IMR-90 (cell line): ENCODE data around the gene RABEP1. TPM values are rescaled to one million over a fixed set of nuclear protein-coding genes. Genes with fewer than 3 reads are reported as not detected.
A peak's percentile ranks its signal among the peaks of the same experiment; 100 is the strongest.

Experiments
- ATAC-seq: fragments of 200-7000 bp; cut with Tn5 transposase; 2 replicates; pipeline ENCODE4 v1.9.1; 2020; ENCODE audit warnings: low read depth, mild to moderate bottlenecking, moderate library complexity
- BruUV-seq: library from RNA; stranded (reverse); fragments of 400-500 nt; replicated peaks from 2 replicates; lab custom pipeline; 2021; lab: Mats Ljungman, UMichigan
- CTCF ChIA-PET: fragments of 300-600 bp; formaldehyde crosslinking; extraction: SDS; loops from one replicate; lab custom pipeline; 2021; ENCODE audit warnings: antibody characterized with exemption; lab: Yijun Ruan, JAX
- POLR2A ChIA-PET: fragments of 300-600 bp; sonication (Branson Sonifier 250); formaldehyde crosslinking; loops from one replicate; lab custom pipeline; 2022; ENCODE audit warnings: antibody characterized with exemption; ENCODE audit not compliant: unreplicated experiment; lab: Charles Lee
- DNase-seq: peaks from one replicate; pipeline ENCODE4 v3.0.0; 2013
- H2AFZ ChIP-seq: replicated peaks from 2 replicates; pipeline ENCODE3; 2013; ENCODE audit warnings: low read length, mild to moderate bottlenecking; ENCODE audit not compliant: poor library complexity
- H2AK5ac ChIP-seq: 2 replicates; pipeline ENCODE4 v1.6.1; 2013; ENCODE audit warnings: low read depth, low read length, inconsistent platforms
- H2AK9ac ChIP-seq: replicated peaks from 2 replicates; pipeline ENCODE3; 2013; ENCODE audit warnings: mild to moderate bottlenecking, low read depth, low read length, moderate library complexity; ENCODE audit not compliant: poor library complexity
- H2BK120ac ChIP-seq: 2 replicates; pipeline ENCODE4 v1.6.1; 2013; ENCODE audit warnings: low read depth, low read length, inconsistent platforms
- H2BK15ac ChIP-seq: 3 replicates; pipeline ENCODE4 v1.6.1; 2013; ENCODE audit warnings: low read depth, low read length, inconsistent platforms
- H2BK20ac ChIP-seq: 2 replicates; pipeline ENCODE4 v1.6.1; 2013; ENCODE audit warnings: low read depth, mild to moderate bottlenecking, inconsistent platforms, low read length, moderate library complexity
- H2BK5ac ChIP-seq: 2 replicates; pipeline ENCODE4 v1.6.1; 2013; ENCODE audit warnings: mild to moderate bottlenecking, low read depth, low read length, inconsistent platforms; ENCODE audit not compliant: poor library complexity, severe bottlenecking
- H3K14ac ChIP-seq: replicated peaks from 2 replicates; pipeline ENCODE4 v1.6.1; 2013; ENCODE audit warnings: low read depth, low read length, inconsistent platforms
- H3K18ac ChIP-seq: 2 replicates; pipeline ENCODE4 v1.6.1; 2013; ENCODE audit warnings: low read depth, low read length, control low read depth
- H3K23ac ChIP-seq: 2 replicates; pipeline ENCODE4 v1.6.1; 2013; ENCODE audit warnings: low read depth, low read length, inconsistent platforms
- H3K27ac ChIP-seq: 2 replicates; pipeline ENCODE4 v1.5.1; 2013; ENCODE audit warnings: mild to moderate bottlenecking, control low read depth, low read length; ENCODE audit not compliant: insufficient read depth
- H3K27me3 ChIP-seq: 2 replicates; pipeline ENCODE4 v1.6.1; 2013; ENCODE audit warnings: low read length; ENCODE audit not compliant: control insufficient read depth, insufficient read depth
- H3K36me3 ChIP-seq: 2 replicates; pipeline ENCODE4 v1.6.1; 2013; ENCODE audit warnings: low read length, mixed read lengths; ENCODE audit not compliant: control insufficient read depth, insufficient read depth
- H3K4ac ChIP-seq: 2 replicates; pipeline ENCODE4 v1.6.1; 2013; ENCODE audit warnings: low read depth, low read length, inconsistent platforms
- H3K4me1 ChIP-seq: 2 replicates; pipeline ENCODE4 v1.6.1; 2013; ENCODE audit warnings: low read length, mixed read lengths; ENCODE audit not compliant: control insufficient read depth, insufficient read depth
- H3K4me2 ChIP-seq: 2 replicates; pipeline ENCODE4 v1.6.1; 2013; ENCODE audit warnings: low read depth, mild to moderate bottlenecking, control low read depth, low read length, moderate library complexity
- H3K4me3 ChIP-seq: 2 replicates; pipeline ENCODE4 v1.5.1; 2013; ENCODE audit warnings: low read depth, mild to moderate bottlenecking, control low read depth, low read length, moderate library complexity; ENCODE audit not compliant: insufficient read depth
- H3K56ac ChIP-seq: 2 replicates; pipeline ENCODE4 v1.6.1; 2013; ENCODE audit warnings: low read length, inconsistent platforms; ENCODE audit not compliant: insufficient read depth; ENCODE audit errors: extremely low read depth
- H3K79me1 ChIP-seq, 2 experiments: 2 replicates each; pipeline ENCODE4 v1.6.1; 2013; ENCODE audit warnings: low read length in 2 of 2, inconsistent platforms in 1 of 2, low read depth in 1 of 2
- H3K9ac ChIP-seq: 2 replicates; pipeline ENCODE4 v1.6.1; 2013; ENCODE audit warnings: low read depth, low read length, control low read depth
- H3K9me1 ChIP-seq: 2 replicates; pipeline ENCODE4 v1.6.1; 2013; ENCODE audit warnings: low read length, inconsistent platforms; ENCODE audit not compliant: insufficient read depth
- H3K9me3 ChIP-seq: 2 replicates; pipeline ENCODE4 v1.6.1; 2013; ENCODE audit warnings: low read length; ENCODE audit not compliant: control insufficient read depth, insufficient read depth
- H4K20me1 ChIP-seq: 2 replicates; pipeline ENCODE4 v1.6.1; 2013; ENCODE audit warnings: low read length, inconsistent platforms; ENCODE audit not compliant: insufficient read depth
- H4K5ac ChIP-seq: 2 replicates; pipeline ENCODE4 v1.6.1; 2013; ENCODE audit warnings: mild to moderate bottlenecking, low read depth, low read length, control low read depth
- H4K8ac ChIP-seq, 2 experiments: 2 replicates each; pipeline ENCODE4 v1.6.1; 2013; ENCODE audit warnings: low read depth in 2 of 2, low read length in 2 of 2, control low read depth in 1 of 2, inconsistent platforms in 1 of 2
- H4K91ac ChIP-seq: 2 replicates; pipeline ENCODE4 v1.6.1; 2013; ENCODE audit warnings: low read depth, low read length, inconsistent platforms; ENCODE audit not compliant: insufficient read depth
- CHD1 ChIP-seq: IDR thresholded peaks from 2 replicates; pipeline ENCODE4 v1.6.1; 2012; ENCODE audit warnings: low read depth, low read length, improper control_type of control experiment
- CTCF ChIP-seq: conservative IDR thresholded peaks from 2 replicates; pipeline ENCODE4 v1.5.1; 2012; ENCODE audit warnings: mild to moderate bottlenecking, low read depth, low read length, improper control_type of control experiment
- MAFK ChIP-seq: IDR thresholded peaks from 2 replicates; pipeline ENCODE4 v1.6.1; 2012; ENCODE audit warnings: low read depth, low read length, improper control_type of control experiment
- MXI1 ChIP-seq: IDR thresholded peaks from 2 replicates; pipeline ENCODE4 v1.6.1; 2012; ENCODE audit warnings: low read depth, mild to moderate bottlenecking, low read length, moderate library complexity, borderline replicate concordance
- RAD21 ChIP-seq: IDR thresholded peaks from 2 replicates; pipeline ENCODE4 v1.6.1; 2012; ENCODE audit warnings: low read length, improper control_type of control experiment
- RCOR1 ChIP-seq: IDR thresholded peaks from 2 replicates; pipeline ENCODE4 v1.6.1; 2012; ENCODE audit warnings: mild to moderate bottlenecking, low read length, improper control_type of control experiment; ENCODE audit not compliant: insufficient replicate concordance
- SMC3 ChIP-seq: fragments of 150-350 bp; IDR thresholded peaks from 2 replicates; pipeline ENCODE4 v1.6.1; 2016; ENCODE audit warnings: low read depth, mild to moderate bottlenecking, antibody characterized with exemption, low read length, moderate library complexity
- USF2 ChIP-seq: fragments of 150-350 bp; IDR thresholded peaks from 2 replicates; pipeline ENCODE4 v1.6.1; 2017; ENCODE audit warnings: mild to moderate bottlenecking, antibody characterized with exemption, low read length, low read depth
- WGBS, 2 experiments: methylation state at CpG; one replicate each; pipeline versions ENCODE4 v1.1.5 to v1.1.7; 2013; ENCODE audit warnings: missing lambda C conversion rate in 2 of 2; ENCODE audit not compliant: insufficient read length in 1 of 2; ENCODE audit errors: extremely low coverage in 2 of 2; 5-methylcytosine and 5-hydroxymethylcytosine counted together
- dilution Hi-C: fragments of 300-500 bp; cut with HindIII; formaldehyde crosslinking; loops from one replicate; pipeline ENCODE4 v1.14.3; 2018; ENCODE audit warnings: low sequenced_read_pairs; ENCODE audit not compliant: unreplicated experiment
- in situ Hi-C: fragments of 300-500 bp; cut with MboI; formaldehyde crosslinking; loops from 3 replicates; pipeline ENCODE4 v1.14.3; 2019; ENCODE audit warnings: low sequenced_read_pairs, inconsistent platforms, mixed read lengths
- intact Hi-C: fragments of 100-400 bp; cut with micrococcal nuclease; formaldehyde crosslinking; loops from 2 replicates; pipeline ENCODE4 v1.10.0; 2022
- polyA plus RNA-seq, 3 experiments: library from polyadenylated mRNA; depleted of rRNA; stranded (reverse); fragments of >200 nt; gene quantifications; 2 replicates each; pipeline ENCODE4 v1.2.3, GENCODE V29; 2012; ENCODE audit warnings: low replicate concordance in 1 of 3
- total RNA-seq: library from RNA; depleted of rRNA; stranded (reverse); fragments of >200 nt; gene quantifications from 2 replicates; pipeline ENCODE4 v1.2.3, GENCODE V29; 2012
- TF ChIP-seq, protein P1 (sequence below): fragments of 150-350 bp; IDR thresholded peaks from 2 replicates; pipeline ENCODE4 v1.6.1; 2016; ENCODE audit warnings: low read depth, mild to moderate bottlenecking, low read length, moderate library complexity, borderline replicate concordance

The RABEP1 gene
- total and polyA plus RNA-seq, 2 of the 4 experiments (the other 2 are of a cell fraction) = 15.3 to 38.2 TPM

GRCh38 chr17:5429191-5429887 is 147.3 kb downstream of the RABEP1 start:
- in situ Hi-C loops = no loop called here
- Histone ChIP-seq H3K18ac (no peak overlapping the region), H2BK120ac (no peak overlapping the region), H3K79me1 (peaks cover 40 to 74% of the 10 kb centered on the region in 2 experiments), H3K9me1 (peaks cover 26% of the 10 kb centered on the region), H4K8ac (no peak overlapping the region), H3K23ac (no peak overlapping the region), H2BK20ac (no peak overlapping the region), H2BK5ac (no peak overlapping the region), H3K36me3 (peaks cover 66% of the 10 kb centered on the region), H3K27ac (no peak overlapping the region), H3K27me3 (no peaks in the 10 kb centered on the region), H3K4me1 (peaks cover 4% of the 10 kb centered on the region), H4K91ac (no peak overlapping the region), H2AK5ac (no peak overlapping the region), H2AK9ac (no peak overlapping the region), H3K4me3 (no peak overlapping the region), H3K56ac (no peak overlapping the region), H4K20me1 (peaks cover 13% of the 10 kb centered on the region; the same call in 1 of the 2 replicates), H3K9ac (no peak overlapping the region), H2AFZ (no peak overlapping the region), H3K4ac (no peak overlapping the region), H3K14ac (no peak overlapping the region), H4K5ac (no peak overlapping the region), H2BK15ac (no peak overlapping the region), H3K4me2 (no peak overlapping the region), H3K9me3 (no peaks in the 10 kb centered on the region)
- BruUV-seq = no TSS peak
- ATAC-seq = peak; percentile 36
- dilution Hi-C loops = no loop called here
- POLR2A ChIA-PET = no interaction called here
- CTCF ChIA-PET = interaction anchor here (1.3 kb wide), 1 partner anchor 10 kb away, joined by 7 read pairs; the partner anchor contains the start of gene C1QBP
- intact Hi-C loops = no loop called here
- no peak for TF ChIP-seq CTCF
- TF ChIP-seq SMC3 = no peak
- TF ChIP-seq RCOR1 = no peak
- no peak for TF ChIP-seq USF2
- no peak for TF ChIP-seq RAD21
- TF ChIP-seq MAFK = no peak
- TF ChIP-seq CHD1 = no peak
- no peak for TF ChIP-seq MXI1
- TF ChIP-seq, protein P1, sequence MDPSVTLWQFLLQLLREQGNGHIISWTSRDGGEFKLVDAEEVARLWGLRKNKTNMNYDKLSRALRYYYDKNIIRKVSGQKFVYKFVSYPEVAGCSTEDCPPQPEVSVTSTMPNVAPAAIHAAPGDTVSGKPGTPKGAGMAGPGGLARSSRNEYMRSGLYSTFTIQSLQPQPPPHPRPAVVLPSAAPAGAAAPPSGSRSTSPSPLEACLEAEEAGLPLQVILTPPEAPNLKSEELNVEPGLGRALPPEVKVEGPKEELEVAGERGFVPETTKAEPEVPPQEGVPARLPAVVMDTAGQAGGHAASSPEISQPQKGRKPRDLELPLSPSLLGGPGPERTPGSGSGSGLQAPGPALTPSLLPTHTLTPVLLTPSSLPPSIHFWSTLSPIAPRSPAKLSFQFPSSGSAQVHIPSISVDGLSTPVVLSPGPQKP = no peak
- DNase-seq = peak; percentile 32
- WGBS, 2 experiments = no CpG with 5 or more reads among the region's 3 CpGs
